GM18508 (cell line): ENCODE results near the gene CNIH4.
"Not testable (repeated sequence)": the region's sequence is repeated elsewhere in the genome, so short reads cannot be mapped to it uniquely, and the experiment has no call there.

Source experiments
- ATAC-seq: cut with Tn5 transposase; IDR thresholded peaks from one replicate; pipeline ENCODE4 v1.9.1; 2021; ENCODE audit warnings: moderate number of reproducible peaks; ENCODE audit not compliant: insufficient read depth, unreplicated experiment

CNIH4 gene

DNA sequence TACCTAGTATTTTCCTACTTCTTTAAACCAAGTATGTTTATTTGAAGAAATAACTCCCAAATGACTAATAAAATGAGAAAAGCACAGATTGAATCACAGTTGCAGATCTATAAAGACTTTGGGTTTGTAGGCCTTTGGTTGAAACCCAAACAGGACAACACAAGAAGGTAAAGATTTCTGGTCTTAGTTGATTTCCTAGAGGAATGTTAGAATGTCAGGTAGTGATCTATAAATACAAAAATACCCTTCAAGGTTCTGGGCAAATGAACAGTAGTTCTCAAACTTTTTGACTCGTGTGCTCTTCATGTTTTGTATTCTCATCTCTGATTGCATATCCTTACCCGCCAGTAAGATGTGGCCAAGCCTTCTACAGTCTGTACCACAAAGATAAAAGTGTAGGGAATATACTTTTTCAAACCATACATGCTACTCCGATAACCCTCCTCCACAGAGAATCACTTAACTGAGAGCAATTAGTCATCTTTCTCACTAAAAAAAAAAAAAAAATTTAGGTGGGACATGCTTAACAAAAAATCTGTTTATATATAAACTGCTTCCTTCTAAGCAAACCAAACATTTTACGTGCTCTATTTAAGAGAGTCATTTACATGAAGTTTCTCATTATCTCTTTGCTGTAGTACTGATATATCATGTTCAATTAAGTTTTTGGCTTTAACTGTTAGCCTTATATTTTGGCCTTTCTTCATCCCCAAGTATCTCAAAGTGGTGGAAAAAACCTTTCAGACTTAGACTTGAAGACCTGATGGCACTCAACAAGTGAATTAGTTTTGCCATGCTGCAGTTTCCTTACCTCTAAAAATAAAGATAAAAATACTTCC lies 36.0 kb downstream of the CNIH4 start:
- no peak for ATAC-seq

DNA sequence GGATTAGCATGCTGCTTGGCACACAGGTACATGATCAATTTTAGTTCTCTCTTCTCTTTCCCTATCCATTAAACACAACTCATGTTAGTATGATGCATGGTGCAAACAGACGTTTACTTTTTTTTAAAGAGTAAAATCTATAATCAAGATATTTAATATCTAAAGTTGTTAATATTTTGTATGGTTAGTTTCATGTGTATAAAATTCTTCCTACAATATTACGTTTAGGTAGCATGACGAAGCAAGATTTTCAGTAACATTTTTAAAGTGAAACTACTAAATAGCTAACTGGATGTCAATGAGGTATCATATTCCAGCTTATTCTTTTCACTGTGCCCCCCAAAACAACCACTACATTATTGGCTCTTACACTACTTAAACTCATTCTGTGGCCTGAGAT lies 36.6 kb downstream of the CNIH4 start:
- no peak for ATAC-seq

DNA sequence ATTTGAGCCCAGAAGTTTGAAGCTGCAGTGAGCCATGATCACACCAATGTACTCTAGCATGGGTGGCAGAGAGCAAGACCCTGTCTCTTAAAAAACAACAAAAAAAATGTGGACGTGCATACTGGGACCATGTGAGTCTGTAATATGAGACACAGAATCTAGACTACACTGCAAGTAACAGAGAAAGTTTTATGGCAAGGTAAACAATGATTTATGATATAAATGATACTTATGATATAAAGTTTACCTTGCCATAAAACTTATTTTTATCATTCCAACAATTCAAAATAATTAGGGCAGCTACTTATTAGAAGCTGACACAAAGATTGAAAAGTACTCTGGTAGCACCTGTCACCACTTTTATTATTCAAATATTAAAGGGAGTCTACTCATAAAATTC lies 43.2 kb downstream of the CNIH4 start:
- ATAC-seq: no peak

DNA sequence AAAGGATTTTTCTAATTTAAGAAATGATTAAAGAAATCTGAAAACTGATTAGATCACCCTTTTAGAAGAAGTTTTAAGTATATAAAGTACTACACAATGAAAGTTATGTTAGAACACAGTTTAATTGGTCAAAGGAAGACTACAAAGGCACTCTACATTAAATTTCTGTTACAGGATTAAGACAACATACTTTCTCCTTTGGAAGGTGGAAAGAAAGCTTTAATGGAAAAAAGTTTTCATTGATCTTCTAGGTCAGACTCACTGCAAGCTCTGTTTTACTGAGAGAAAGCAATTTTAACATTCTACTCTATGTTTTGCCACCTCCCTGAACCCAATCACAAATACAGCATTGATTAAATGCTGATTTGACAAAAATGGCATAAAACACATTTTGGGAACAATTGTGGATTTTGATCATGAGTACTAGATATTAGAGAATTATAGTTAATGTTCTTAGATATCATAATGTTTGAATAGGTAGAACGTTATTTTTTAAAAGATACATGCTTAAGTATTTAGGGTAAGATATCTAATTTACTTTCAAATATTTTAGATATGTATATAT lies 45.9 kb downstream of the CNIH4 start:
- ATAC-seq: no peak

DNA sequence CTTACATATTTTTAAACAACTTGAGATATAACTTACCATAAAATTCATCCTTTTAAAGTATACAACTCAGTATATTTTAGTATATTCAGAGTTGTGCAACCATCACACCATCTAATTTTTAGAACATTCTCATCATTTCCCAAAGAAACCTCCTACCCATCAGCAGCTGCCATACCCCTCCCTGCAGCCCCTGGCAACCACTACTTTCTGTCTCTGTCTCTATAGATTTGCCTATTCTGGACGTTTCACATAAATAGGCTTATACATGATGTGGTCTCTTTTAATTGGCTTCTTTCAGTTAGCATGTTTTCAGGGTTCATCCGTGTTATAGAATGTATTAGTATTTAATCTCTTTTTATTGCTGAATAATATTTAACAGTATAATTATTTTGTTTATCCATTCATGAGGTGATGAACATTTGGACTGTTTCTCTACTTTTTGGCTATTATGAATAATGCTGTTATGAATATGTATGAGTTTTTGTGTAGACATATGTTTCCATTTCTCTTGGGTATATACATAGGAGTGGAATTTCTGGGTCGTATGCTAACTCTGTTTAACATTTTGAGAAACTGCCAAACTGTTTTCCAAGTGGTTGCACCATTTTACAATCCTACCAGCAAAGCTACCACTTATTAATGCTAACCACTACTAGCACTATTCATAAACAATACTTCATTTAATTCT lies 48.4 kb downstream of the CNIH4 start:
- no peak for ATAC-seq

DNA sequence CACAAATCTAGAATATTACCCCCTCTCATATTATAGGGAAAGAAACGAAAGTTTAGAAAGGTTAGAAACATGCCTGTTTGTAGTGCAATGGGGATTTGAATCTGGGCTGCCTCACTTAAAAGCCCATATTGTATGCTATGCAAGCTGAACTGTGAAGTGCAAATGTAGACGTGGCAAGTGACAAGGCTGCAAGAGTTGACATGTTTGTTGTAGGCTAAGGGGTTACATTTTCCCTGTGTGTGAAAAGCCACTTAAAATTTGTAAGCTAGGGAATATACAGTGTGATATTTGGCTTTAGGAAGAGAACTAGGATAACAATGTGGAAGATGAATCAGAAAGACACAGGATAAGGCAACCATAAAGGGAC lies 48.9 kb downstream of the CNIH4 start:
- ATAC-seq: no peak

DNA sequence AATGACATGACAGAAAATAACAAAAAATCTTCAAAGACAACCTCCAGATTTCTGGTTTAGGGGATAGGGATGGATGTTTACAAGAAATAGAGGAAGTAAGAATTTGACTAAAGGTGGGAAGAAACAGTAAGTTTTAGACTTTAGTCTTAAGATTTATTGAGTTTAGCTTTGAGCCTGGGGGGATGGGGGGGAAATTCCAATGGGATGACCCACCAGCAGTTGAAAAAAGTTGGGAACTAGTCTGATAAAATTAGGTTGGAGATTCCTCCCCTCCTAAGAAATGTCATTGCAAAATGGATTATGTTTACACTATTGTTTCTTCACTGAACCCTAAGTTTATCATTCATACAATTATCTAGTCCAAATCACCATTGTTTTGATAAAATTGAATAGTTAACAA lies 49.5 kb downstream of the CNIH4 start:
- ATAC-seq: no peak

DNA sequence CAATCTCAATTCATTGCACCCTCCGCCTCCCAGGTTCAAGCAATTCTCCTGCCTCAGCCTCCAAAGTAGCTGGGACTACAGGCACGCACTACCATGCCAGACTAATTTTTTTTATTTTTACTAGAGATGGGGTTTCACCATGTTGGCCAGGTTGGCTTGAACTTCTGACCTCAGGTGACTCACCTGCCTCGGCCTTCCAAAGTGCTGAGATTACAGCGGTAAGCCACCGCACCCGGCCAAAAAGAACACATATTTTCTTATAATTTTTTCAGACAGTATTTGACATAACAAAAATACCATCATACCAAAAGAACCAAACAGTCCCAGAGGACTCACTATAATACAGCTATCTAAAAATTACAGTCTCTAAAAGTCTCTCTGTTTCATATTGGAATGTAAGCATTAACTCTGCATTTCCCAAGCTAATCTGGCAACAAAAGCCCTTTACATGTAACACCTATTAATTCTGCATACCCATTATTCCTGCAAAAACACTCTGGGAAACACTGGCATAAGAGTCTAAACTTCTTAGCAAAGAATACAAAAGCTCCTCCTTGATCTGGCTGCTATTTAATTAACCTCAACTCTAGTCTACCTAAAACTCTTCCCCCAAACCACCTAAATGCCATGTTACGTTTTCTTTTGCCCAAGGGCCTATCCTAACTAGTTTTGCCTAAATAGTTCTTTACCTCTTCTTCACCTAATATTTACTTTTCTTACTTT lies 51.1 kb downstream of the CNIH4 start:
- no peak for ATAC-seq

DNA sequence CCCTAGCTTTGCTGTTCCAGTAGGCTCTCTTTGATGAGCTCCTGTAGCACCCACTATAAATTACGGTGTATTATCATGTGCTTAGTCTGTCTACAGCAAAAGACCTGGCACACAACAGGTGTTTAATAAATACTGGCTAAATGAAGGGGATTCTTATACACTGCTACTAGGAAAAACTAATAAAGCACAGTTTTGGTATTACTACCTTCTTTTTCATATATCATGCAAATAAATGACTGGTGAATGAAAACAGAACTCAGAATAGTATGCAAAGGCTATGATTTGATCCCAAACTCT lies 51.6 kb downstream of the CNIH4 start:
- no peak for ATAC-seq

DNA sequence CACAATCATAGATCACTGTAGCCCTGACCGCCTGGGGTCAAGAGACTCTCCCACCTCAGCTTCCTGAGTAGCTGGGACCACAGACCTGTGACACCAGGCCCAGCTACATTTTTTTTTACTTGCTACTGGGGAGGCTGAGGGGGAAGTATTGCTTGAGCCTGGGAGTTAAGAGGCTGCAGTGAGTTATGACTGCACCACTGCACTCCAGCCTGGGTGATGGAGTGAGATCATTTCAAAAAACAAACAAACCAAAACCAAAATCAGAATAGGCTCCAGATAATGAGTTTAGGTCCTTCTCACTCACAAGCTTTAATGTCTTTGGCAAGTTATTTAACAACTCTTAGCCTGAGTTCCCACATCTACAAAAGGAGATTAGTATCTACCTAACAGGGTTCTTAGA lies 55.1 kb downstream of the CNIH4 start:
- ATAC-seq: no peak

DNA sequence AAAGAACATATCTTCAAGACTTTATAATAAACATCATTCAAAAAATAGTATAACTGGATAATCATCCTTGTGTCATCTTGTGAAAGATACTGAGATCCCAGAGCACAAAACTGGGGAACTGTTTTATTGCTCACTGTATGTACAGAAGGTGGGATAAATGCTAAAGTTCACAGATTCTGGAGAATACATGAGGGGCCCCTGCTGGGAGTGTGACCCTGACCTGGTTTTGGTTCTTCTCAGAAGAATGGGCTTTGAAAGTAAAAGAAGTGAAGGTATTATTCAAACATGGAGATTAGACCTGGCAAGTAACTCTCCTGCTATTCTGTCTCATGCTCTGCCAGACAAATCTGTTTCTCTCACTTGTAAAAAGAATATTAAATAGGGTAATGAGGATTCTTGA lies 63.4 kb downstream of the CNIH4 start:
- no peak for ATAC-seq

DNA sequence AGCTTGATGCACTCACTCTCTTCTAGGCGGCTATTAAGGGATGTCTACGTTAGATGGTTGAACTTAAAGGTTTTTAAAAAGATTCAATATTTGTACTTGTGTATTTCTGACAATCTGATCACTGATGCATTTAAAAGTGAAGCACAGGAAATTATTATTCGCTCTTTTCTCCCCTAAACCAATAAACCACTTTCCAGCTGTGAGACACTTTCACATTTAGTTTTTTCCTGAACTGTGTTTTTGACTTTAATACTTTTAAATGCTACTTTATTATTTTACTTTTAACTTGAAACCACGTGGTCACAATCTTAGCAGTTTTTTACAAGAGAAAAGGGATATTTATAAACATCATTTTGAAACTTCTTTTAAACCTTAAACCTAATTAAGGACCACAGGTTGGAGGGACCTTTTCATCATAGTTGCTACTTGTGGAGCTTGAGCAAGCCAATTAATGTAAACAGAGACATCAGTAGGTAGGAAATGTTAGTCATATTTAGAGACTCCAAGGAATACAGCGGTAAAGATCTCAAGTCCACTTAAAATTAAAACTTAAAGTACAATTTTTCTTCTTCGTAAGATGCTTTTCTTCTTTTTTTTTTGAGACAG lies 68.7 kb downstream of the CNIH4 start:
- no peak for ATAC-seq

DNA sequence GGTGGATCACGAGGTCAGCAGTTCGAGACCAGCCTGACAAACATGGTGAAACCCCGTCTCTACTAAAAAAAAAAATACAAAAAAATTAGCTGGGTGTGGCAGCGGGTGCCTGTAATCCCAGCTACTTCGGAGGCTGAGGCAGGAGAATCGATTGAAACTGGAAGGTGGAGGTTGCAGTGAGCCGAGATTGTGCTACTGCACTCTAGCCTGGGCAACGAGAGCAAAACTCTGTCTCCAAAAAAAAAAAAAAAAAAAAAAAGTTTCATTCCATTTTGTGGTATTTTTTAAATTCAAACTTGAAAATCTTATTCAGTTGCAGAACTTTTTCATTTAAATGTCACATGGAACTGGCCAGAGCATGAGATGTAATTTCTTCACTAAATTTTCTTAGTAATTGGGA lies 70.2 kb downstream of the CNIH4 start:
- not testable (repeated sequence) for ATAC-seq

DNA sequence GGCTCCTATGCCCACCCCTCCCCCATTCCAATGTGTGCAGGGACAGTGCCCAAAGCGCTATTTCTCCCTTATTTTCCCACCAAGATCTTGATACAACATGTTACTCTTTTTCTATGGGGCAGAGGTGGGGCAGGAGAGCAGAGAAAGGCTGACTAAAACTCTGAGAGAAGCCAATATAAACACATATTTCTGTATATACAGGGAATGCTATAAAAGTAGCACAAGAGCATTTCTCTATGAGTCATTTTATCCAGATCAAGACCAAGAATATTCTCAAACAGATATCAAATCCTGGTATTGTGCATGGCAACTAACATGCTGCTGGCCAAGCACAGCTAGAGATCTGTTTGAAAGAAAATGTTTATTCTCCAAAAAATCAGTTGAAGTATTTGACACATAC lies 70.7 kb downstream of the CNIH4 start:
- no peak for ATAC-seq

DNA sequence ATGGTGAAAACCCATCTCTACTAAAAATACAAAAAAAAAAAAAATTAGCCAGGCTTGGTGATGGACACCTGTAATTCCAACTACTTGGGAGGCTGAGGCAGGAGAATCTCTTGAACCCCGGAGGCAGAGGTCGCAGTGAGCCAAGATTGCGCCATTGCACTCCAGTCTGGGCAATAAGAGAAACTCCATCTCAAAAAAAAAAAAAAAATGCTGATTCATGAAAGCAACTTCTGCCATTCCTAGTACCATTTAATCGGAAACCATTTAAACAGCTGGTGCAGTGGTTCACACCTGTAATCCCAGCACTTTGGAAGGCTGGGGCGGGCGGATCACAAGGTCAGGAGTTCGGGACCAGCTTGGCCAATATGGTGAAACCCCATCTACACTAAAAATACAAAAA lies 72.0 kb downstream of the CNIH4 start:
- ATAC-seq: not testable (repeated sequence)
